CD4-positive, alpha-beta T cell treated with Interleukin-6 at 100 ng/mL for 8 hours (primary cell): ENCODE results near the gene STMN3.
A peak's percentile ranks its signal among the peaks of the same experiment; 100 is the strongest.

Experiments
- DNase-seq: peaks from one replicate; pipeline ENCODE4 v3.0.0-alpha.2; 2020; ENCODE audit warnings: mixed read lengths, low spot score

STMN3 gene

DNA sequence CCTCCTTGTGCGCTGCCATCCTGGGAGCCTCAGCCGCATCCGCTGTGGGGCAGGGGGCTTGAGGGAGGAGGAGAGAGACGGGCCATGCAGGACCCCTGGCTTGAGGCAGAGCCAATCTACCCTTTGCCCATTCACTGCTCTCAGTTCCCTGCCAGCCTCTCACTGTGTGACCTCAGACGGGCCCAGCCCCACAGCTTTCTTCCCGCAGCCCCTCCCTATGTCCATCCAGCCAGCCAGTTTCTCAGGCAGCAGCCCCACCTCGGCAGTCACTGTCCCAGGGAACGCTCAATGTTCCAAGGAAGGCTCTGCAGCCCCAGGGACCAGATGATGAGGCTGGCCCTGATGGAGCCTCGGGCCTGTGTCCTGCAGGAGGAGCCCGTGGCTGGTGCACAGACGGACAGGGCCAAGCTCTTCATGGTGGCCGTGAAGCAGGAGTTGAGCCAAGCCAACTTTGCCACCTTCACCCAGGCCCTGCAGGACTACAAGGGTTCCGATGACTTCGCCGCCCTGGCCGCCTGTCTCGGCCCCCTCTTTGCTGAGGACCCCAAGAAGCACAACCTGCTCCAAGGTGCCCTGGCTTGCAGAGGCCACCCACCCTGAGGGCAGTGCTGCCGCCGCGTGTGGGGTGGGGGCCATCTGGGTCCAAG, 39.3 kb upstream of the STMN3 start:
- no peak for DNase-seq

DNA sequence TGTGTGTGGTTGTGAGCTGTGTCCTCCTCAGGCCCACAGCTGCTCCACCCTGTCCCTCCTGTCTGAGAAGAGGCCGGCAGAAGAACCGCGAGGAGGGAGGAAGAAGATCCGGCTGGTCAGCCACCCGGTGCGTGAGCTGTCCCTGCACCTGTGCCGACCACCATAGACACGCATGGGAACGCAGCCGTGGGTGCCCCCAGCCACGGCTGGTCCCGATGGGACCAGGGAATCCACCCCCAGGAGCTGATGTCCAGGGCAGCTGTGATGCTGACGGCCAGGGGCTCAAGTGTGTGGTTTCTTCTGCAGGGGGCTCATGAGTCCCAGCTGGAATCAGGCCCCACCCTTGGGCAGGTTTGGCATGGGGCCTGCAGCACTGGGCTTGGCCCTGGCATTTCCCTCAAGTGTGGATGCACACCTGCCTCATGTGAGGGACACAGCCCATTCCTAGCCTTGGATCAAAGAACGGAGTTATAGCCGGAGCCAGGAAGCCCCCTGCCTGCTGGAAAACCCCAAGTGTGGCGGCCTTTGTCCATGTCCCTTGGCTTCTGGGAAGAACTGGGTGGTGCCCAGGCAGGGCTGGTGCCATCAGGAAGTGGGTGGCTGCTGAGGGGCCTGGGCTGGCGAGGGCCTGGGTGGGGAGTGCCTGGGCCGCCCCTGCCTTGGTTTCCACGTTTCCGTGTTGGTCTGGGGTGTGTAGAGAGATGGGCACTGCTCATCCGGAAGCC, 38.6 kb upstream of the STMN3 start:
- no peak for DNase-seq

DNA sequence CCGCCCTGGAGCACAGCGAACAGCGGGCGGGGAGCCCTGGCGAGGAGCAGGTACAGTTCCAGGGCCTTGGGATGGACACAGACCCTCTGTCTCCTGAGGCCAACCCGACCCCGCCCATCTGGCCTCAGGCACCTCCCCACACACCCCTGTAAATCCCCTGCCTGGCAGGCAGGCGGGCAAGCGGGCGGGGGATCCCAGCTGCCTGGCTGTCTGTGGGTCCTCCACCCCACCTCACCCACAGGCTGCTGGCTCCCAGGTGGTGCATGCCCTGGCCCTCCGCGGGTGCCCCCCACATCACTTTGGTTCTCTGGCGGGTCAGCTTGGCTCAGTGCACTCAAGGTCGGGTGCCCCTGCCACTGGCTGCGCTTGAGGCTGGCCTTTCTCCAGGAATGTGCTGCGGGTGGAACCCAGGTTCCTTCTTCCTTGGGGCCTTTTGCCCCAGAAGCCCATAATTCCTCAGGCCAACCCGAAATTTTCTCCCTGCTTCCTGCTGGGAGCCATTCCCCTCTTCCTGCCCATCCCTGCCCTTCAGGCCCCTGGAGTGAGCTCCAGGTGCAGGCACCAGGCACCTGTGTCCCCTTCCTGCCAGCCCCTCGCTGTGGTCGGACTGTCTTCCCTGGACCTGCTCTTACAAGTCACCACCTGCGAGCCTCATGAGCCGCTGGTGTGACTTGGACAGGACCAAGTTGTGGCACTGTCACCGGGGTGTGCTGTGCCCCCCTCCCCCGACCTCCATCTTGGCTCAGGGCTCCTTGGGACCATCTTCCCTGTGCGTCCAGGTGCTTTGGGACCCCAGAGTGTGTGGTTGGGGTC, 37.9 kb upstream of the STMN3 start:
- DNase-seq: no peak

DNA sequence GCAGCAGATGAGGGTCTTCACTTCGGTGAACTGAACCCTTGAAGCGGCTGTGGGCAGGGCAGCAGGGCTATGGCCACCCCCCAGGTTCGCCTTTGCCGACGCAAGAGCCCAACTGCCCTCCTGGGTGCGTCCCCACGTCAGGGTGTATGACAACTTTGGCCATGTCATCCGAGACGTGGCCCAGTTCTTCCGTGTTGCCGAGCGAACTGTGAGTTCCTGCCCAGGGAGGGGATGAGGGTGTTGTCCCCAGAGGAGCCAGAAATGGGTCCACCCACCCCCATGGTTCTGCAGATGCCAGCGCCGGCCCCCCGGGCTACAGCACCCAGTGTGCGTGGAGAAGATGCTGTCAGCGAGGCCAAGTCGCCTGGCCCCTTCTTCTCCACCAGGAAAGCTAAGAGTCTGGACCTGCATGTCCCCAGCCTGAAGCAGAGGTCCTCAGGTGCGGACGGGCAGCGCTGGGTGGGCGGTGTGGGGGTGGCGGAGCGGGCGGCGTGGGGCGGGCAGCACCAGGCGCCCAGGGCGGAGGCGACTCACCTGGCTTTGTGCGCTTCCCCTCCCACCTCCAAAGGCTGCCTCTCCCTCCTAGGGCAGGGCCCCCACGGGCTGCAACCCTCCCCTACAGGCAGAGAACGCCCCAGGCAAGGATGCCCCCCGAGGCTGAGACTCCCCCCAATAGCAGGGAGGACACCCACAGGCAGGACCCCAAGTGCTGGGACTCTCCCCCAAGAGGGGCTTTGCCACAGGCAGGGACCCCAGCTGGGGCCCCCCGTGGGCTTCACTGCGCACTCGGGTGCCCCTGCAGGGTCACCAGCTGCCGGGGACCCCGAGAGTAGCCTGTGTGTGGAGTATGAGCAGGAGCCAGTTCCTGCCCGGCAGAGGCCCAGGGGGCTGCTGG, 37.0 kb upstream of the STMN3 start:
- DNase-seq: no peak

DNA sequence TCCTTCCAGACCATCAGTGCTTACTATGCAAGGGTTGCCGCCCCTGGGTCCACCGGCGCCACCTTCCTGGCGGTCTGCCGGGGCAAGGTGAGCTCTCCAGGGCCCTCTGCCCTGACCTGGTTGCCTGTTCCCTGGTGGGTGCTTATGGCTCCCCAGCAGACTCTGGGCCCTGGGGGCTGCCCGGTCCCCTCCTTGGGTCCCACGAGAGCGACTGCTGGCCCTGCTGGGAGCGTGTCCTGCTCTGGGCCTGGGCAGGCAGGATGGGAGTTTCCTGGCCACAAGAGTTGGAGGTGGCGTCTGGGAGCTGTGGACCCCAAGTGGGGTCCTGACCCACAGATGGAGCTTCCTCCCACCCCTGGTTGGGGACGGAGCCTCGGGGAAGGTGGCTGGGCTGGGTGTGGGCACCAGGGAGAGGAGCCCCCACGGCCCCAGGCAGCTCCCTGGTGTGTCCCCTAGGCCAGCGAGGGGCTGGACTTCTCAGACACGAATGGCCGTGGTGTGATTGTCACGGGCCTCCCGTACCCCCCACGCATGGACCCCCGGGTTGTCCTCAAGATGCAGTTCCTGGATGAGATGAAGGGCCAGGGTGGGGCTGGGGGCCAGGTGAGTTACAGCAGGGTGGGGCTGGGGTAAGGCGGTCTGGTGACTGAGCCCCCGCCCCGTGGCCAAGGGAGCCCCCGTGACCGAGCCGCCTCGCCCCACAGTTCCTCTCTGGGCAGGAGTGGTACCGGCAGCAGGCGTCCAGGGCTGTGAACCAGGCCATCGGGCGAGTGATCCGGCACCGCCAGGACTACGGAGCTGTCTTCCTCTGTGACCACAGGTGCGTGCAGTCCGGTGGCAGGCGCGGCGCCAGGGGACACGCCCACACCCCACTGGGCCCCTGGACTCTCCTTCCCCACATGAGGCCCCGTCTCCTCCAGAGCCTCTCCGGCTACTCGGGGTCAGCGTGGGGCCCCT, 36.1 kb upstream of the STMN3 start:
- DNase-seq: no peak

DNA sequence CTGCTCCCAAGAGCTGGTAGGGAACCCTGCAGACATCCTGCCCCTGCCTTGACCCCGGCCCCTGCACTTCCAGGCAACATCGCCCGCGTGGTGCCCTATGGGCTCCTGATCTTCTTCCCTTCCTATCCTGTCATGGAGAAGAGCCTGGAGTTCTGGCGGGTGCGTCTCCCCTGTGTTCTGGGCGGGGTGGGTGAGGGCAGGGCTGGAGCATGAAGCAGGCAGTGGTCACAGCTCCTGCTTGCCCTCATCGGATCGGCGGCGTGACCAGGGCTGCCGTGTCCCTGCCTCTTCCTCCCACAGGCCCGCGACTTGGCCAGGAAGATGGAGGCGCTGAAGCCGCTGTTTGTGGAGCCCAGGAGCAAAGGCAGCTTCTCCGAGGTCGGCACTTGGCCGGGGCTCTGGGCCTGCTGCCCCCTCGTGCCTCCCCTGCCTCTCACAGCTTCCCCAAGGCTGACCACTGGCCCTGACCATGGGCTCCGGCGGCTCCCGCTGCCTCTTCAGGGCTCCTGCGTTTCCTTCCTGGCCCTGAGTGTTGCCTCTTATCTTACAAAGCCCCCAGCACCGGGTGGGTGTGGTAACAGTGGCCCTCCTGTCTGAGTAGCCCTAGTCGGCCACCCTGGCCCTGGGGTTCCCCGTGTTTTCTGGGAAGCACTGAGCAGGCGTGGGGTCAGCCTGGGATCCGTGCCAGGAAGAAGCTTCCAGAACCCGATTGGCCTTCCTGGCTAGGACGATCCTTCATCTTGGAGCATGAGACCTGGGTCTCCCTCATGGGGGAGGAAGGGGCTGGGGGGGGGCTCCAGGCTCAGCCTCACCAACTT, 35.2 kb upstream of the STMN3 start:
- no peak for DNase-seq

DNA sequence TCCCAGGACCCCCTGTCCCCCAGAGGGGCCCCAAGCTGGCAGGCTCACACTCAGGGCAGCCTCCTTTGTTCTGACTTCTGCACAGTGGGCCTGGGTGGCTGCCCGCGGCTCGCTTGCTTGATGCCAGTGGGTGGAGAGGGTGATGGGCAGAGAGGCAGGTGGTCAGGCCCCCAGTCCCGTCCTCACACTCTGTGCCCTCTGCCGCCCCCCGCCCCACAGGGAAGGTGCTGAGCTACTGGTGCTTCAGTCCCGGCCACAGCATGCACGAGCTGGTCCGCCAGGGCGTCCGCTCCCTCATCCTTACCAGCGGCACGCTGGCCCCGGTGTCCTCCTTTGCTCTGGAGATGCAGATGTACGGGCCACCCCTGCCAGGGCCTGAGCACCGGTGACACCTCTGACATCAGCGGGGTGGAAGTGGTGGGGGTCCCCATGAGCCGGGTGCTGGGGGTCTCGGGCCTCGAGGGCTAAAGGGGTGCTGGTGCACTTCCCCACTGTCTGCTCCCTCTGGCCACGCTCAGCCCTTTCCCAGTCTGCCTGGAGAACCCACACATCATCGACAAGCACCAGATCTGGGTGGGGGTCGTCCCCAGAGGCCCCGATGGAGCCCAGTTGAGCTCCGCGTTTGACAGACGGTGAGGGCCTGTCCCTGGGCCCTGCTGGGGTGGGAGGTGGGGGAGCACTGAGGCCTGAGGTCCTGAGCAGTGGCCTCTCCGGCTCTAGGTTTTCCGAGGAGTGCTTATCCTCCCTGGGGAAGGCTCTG, 34.4 kb upstream of the STMN3 start:
- DNase-seq: no peak

DNA sequence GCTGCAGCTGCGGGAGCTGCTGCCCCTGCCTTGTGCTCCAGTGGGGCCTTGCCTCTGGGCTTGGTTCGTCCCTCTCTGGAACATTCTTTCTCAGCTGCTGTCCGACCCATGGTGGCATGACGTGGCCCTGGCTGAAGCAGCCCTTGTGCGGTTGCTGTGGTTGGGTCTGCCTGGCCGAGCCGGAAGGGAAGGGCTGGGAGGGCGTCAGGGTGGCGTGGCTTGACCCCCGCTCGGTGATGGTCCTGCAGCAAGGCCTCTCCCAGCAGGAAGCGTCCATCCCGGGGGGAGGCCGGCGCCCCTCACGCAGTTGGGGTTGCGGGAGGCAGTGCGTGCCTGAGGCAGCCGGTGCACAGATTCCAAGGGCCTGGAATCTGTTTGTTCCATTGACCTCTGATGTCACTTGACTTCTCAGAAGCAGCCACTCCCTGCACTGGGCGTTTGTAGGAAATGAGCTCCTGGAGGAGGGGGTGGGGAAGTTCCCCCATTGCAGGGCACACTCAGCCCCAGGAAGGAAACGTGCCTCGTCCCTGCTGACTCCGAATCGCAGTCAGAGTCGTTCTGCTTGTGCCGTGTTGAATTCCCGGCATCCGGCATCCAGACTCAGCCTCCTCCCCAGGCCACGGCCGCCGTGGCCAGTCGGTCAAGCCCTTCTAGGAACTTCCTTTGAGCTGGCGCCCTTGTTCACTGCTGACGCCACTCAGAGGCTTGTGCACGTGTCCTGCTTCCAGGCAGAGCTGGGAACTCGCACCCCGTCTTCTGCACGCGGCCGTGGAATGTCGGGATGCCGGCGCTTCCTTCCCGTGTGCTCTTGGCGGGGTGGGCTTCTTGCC, 33.5 kb upstream of the STMN3 start:
- peak; percentile 17 for DNase-seq

DNA sequence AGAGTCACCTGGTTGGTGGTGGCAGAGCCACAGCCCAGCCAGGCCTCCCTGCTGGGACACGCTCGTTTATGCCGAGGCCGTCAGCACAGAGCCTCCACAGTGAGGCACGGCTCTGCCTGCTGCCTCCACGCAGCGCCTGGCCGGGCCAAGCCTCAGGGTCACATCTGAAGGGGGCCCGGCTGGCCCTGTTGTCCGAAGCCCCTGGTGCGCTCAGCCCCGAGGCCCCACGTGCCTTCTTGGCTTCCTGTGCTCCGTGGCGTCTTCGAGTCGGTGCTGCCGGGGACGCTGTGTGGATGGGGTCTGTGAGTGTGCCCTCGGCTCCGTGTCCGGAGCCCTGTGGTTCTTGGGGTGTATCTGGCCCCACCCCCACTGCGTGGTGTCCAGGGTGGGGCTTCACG, 32.9 kb upstream of the STMN3 start:
- DNase-seq: no peak

DNA sequence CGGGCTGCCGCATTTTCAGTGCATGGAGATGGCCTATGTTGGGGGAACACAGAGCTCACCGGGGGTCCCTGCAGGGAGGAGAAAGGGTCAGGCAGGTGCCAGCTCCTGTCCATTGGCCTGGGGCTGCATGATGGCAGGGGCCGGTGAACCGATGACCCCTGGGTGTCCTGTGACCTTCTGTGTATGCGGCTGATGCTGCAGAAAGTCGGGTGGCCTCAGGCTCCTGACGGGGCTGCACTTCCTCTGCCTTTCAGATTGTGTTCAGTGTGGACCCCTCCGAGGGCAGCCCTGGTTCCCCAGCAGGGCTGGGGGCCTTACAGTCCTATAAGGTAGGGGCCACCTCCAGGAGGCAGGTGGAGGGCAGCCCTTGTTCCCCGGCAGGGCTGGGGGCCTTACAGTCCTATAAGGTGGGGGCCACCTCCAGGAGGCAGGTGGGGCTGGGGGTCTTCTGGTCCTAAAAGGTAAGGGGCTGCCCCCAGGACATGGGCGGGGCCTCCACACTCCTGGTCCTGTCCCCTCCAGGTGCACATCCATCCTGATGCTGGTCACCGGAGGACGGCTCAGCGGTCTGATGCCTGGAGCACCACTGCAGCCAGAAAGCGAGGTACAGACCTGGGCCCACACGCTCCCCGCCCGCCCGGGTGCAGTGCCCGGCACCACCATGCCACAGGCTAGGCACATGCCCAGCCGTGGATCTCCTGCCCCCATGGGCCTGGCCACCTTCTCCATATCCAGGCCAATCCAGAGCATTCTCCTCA, 32.2 kb upstream of the STMN3 start:
- no peak for DNase-seq

DNA sequence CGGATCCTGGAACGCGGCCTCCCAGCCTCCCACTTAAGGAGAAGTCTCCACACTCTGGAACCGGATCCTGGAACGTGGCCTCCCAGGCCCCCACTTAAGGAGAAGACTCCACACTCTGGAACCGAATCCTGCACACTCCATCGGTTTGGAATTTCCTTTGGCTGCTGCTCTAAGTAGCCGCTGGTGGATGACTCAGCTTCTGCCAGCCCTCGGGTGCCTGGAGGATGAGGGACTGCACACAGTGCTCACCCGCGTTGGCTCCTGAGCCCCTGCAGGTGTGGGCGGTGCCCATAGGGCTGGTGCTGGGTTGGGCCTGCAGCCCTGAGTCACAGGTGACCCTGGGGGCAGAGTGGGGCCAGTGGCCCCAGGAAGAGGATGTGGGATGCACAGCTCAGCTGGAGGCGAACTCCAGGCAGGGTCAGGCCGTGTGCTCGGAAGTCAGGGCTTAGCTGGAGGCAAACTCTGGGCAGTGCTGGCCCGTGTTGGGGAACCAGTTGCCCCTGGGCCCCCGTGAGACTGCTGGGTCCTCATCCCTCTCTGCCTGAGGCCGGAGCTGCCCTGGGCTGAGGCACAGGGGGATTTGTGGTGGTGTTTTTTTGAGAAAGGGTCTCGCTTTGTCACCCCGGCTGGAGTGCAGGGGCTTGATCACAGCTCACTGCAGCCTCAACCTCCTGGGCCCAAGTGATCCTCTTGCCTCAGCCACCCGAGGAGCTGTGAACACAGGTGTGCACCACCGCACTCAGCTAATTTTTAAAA, 29.3 kb upstream of the STMN3 start:
- DNase-seq: no peak

DNA sequence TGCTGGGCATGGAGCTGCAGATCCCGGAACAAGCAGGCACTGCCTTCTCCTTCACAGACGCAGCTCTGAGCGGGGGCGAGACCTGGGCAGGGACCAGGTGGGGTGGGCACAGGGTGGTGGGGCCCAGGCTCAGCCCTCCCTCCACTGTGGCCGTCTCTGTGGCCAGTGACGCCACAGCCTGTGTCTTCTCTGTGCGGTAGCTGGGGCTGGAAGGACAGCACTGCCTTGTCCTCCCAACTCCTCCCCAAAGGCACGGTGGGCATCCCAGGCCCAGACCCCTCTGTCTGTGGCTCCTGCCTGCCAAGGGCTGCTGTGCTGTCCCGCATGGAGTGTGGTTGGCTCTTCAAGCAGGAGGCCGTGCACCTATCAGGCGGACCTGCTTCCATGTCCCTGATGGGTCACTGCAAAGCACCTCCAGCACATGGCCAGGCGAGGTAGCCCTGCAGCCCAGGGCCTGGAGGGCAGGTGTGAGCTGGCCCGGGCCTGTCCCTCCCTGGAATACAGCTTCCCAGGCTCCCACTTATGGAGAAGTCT, 28.5 kb upstream of the STMN3 start:
- no peak for DNase-seq

DNA sequence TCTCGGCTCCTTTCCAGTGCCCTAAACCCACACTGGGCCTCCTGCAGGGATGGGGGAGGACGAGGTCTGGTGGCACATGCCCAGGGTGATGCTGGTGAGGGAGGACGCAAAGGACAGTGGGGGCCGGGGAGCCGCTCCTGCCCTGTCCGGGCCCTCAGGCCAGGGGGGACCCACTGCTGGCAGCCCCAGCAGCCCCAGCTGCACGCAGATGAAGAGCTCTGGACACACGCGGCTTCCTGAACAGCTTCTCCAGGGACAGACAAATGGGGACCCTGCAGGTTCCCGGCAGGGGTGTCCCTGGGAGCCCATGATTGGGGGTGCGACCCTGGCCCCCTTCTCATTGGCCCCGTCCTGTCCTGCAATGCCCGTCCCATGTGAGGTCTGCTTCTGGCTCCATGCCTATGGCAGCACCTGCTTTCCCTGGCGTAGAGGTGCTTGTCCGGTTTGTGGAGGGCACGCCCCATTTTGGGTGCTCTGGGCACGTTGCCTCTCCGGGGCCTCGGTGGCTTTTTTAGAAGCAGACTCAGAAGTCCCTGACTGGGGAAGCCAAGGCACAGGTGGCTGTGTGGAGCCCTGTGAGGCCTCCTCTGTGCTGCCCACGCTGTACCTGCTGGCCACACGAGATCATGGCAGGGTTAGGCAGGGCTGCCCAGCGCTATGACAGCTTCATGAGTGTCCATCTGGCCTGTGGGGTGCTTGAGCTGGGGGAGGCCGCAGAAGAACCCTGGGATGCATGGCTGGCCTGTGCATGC, 27.8 kb upstream of the STMN3 start:
- DNase-seq: no peak

DNA sequence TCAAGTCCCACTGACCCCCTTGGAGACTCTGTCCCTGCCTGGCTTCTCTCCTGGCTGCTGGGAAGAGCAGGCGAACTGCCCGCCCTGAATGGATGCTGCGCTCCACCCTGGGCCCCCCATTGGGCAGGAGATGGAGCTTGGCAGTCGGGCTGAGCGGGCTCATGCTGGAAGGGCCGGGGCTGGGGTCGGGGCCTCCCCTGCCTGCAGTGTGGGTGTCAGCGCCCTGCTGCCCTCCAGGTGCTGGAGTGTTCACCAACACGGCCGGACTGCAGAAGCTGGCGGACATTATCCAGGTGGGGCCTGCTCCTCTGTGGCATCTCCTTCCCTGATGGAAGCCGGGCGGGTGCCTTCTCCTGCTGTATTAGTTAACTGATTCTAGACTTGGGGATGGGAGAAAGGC, 27.2 kb upstream of the STMN3 start:
- no peak for DNase-seq

DNA sequence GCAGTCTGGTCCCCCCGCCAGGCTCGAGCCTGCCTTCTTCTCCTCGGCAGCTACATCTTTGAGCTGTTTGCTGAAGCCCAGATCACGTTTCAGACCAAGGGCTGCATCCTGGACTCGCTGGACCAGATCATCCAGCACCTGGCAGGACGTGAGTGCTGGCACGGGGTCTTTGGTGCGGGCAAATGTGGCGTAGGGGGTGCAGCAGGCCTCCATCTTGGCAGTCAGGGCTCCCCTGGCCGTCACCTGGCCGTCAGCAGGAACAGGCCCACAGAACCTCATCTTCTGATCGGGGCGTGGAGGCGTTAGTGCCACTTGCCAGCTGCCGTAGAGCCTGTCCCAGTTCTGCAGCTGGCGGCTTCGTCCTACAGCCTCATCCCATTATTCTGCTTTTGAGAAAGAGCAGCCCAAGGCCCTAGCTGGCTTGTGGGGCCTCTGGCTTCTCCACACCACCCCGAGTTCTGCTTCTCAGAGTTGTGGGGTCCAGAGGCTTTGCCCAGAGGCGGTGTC, 26.6 kb upstream of the STMN3 start:
- no peak for DNase-seq
